ENCODE data around the gene RAB35.

DNA sequence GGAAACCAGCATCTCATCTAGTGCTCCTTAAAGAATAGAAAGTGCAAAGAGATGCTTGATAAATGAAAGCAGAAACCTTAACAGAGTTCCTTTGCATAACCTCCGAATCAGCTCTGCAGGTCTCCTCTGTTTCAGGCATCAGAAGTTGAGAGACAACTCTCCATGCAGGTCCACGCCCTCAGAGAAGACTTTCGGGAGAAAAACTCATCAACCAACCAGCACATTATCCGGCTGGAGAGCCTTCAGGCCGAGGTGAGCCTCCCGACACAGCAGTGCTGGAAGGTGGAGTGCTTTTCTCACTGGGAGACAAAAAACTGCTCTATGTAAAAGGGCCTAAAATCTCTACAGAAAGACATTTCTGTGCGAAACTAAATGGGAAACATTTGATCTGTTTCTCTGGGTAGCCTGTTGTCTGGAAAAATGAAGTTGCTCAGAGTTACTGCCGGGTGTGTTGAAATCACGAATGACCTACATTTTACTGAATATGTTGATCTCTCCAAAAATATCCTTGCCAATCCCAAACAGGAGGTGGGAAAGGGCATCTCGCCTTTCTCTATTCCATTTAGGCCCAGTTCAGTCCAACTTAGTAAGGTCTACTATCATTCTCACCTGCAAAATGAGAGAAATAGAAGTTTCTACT lies 54.9 kb downstream of the RAB35 start:
- TF ChIP-seq EZH2 (IDR thresholded peaks at IDR 0.05): no peak
- TF ChIP-seq, protein P1, sequence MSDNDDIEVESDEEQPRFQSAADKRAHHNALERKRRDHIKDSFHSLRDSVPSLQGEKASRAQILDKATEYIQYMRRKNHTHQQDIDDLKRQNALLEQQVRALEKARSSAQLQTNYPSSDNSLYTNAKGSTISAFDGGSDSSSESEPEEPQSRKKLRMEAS (IDR thresholded peaks at IDR 0.05): no peak
- no peak for TF ChIP-seq POLR2A (IDR thresholded peaks at IDR 0.05; ENCODE audit: borderline replicate concordance, extremely low read depth, insufficient read depth, insufficient read length)
- no peak for TF ChIP-seq RAD21 (IDR thresholded peaks at IDR 0.05; ENCODE audit: low read depth)
- TF ChIP-seq EZH2phosphoT487 (IDR thresholded peaks at IDR 0.05; ENCODE audit: borderline replicate concordance): no peak
- TF ChIP-seq, protein P2, sequence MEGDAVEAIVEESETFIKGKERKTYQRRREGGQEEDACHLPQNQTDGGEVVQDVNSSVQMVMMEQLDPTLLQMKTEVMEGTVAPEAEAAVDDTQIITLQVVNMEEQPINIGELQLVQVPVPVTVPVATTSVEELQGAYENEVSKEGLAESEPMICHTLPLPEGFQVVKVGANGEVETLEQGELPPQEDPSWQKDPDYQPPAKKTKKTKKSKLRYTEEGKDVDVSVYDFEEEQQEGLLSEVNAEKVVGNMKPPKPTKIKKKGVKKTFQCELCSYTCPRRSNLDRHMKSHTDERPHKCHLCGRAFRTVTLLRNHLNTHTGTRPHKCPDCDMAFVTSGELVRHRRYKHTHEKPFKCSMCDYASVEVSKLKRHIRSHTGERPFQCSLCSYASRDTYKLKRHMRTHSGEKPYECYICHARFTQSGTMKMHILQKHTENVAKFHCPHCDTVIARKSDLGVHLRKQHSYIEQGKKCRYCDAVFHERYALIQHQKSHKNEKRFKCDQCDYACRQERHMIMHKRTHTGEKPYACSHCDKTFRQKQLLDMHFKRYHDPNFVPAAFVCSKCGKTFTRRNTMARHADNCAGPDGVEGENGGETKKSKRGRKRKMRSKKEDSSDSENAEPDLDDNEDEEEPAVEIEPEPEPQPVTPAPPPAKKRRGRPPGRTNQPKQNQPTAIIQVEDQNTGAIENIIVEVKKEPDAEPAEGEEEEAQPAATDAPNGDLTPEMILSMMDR (IDR thresholded peaks at IDR 0.05 in 2 of 3, conservative IDR thresholded peaks at IDR 0.05 in 1 of 3; ENCODE audit: borderline replicate concordance in 1 of 3, insufficient read depth in 1 of 3, low read depth in 2 of 3, low read length in 2 of 3): no peak
- TF ChIP-seq TCF7L2 (IDR thresholded peaks at IDR 0.05; ENCODE audit: borderline replicate concordance, extremely low read depth, insufficient read depth, insufficient read length): no peak
- no peak for TF ChIP-seq SIN3A (IDR thresholded peaks at IDR 0.05; ENCODE audit: low read depth)
- TF ChIP-seq POLR2AphosphoS5 (IDR thresholded peaks at IDR 0.05; ENCODE audit: low read depth, low read length): no peak
- no peak for TF ChIP-seq FOSL1 (IDR thresholded peaks at IDR 0.05; ENCODE audit: low read depth)
- TF ChIP-seq JUND (IDR thresholded peaks at IDR 0.05): no peak
